ENCODE results near the gene AURKAIP1.

AURKAIP1 gene

GRCh38 chr1:1359308-1359663, 15.7 kb downstream of the AURKAIP1 start:
- CTCF ChIA-PET: interaction anchor here (0.6 to 3.3 kb wide), 2 partner anchors 11 to 12 kb away, joined by 4 to 27 read pairs; no protein-coding TSS in a partner anchor
- peak; percentile 36 for DNase-seq (ENCODE audit: low read depth, low spot score)
- POLR2A ChIA-PET: interaction anchor here (1.3 to 2.1 kb wide), 3 partner anchors 12 to 40 kb away, joined by 3 to 15 read pairs (median 9); partner anchors contain the start of genes AURKAIP1 and CCNL2

GRCh38 chr1:1358433-1359271, 16.4 kb downstream of the AURKAIP1 start, which contains the start of gene MXRA8:
Gene MXRA8, minus strand, starts transcription at chr1:1358555. Its CDS starts 51 bp downstream, at chr1:1358504.
- no peak for TF ChIP-seq CTCF (IDR thresholded peaks at IDR 0.05; ENCODE audit: insufficient read depth, low read length, missing control alignments)
- DNase-seq (ENCODE audit: low read depth, low spot score): peak; percentile 31
- CTCF ChIA-PET: interaction anchor here (0.6 to 3.3 kb wide), 5 partner anchors 10 to 40 kb away, joined by 3 to 27 read pairs (median 4); partner anchors contain the start of gene CCNL2
- H3K4me3 ChIP-seq (ENCODE audit: low read depth, low read length): peak within 1 kb of the TSS; percentile 85
- POLR2A ChIA-PET: interaction anchor here (1.3 to 2.2 kb wide), 4 partner anchors 11 to 40 kb away, joined by 3 to 15 read pairs (median 8); partner anchors contain the start of genes AURKAIP1 and CCNL2

More at GRCh38 chr1:1359308-1359663, 15.7 kb downstream of the AURKAIP1 start:
- no peak for TF ChIP-seq CTCF (IDR thresholded peaks at IDR 0.05; ENCODE audit: insufficient read depth, low read length, missing control alignments)
- H3K4me3 ChIP-seq (ENCODE audit: low read depth, low read length): peak overlapping the region; percentile 85

- ChIA-PET POLR2A (interaction anchor here (1.1 to 2.2 kb wide), 4 partner anchors 10 to 67 kb away, joined by 3 to 15 read pairs (median 6); partner anchors contain the start of genes AURKAIP1 and CCNL2), CTCF (interaction anchor here (0.7 to 3.3 kb wide), 6 partner anchors 10 to 41 kb away, joined by 3 to 27 read pairs (median 4); partner anchors contain the start of gene CCNL2)
- H3K4me3 ChIP-seq (ENCODE audit: low read depth, low read length): peak overlapping the region; percentile 85
- no peak for TF ChIP-seq CTCF (IDR thresholded peaks at IDR 0.05; ENCODE audit: insufficient read depth, low read length, missing control alignments)
- DNase-seq (ENCODE audit: low read depth, low spot score): no peak
Observed at GRCh38 chr1:1357871-1358432, 17.1 kb downstream of the AURKAIP1 start.

- DNase-seq (ENCODE audit: low read depth, low spot score): no peak
- POLR2A ChIA-PET: interaction anchor here (1.1 to 2.2 kb wide), 2 partner anchors 9 to 66 kb away, joined by 3 to 8 read pairs; no protein-coding TSS in a partner anchor
- H3K4me3 ChIP-seq (ENCODE audit: low read depth, low read length): peak overlapping the region; percentile 85
- CTCF ChIA-PET: interaction anchor here (0.7 to 3.3 kb wide), 5 partner anchors 9 to 14 kb away, joined by 3 to 27 read pairs (median 4); no protein-coding TSS in a partner anchor
- no peak for TF ChIP-seq CTCF (IDR thresholded peaks at IDR 0.05; ENCODE audit: insufficient read depth, low read length, missing control alignments)
Observed at GRCh38 chr1:1356796-1357401, 18.1 kb downstream of the AURKAIP1 start.

GRCh38 chr1:1356166-1356795, 18.7 kb downstream of the AURKAIP1 start:
- CTCF ChIA-PET: interaction anchor here (3.3 kb wide), 1 partner anchor 15 kb away, joined by 27 read pairs; no protein-coding TSS in a partner anchor

More at GRCh38 chr1:1356166-1356795, 18.7 kb downstream of the AURKAIP1 start:
- DNase-seq (ENCODE audit: low read depth, low spot score): no peak
- peak overlapping the region; percentile 85 for H3K4me3 ChIP-seq (ENCODE audit: low read depth, low read length)
- TF ChIP-seq CTCF (IDR thresholded peaks at IDR 0.05; ENCODE audit: insufficient read depth, low read length, missing control alignments): no peak
- POLR2A ChIA-PET: no interaction called here
